Measurements from ENCODE around the gene BBS4. TPM values are rescaled to one million over a fixed set of nuclear protein-coding genes. Genes with fewer than 3 reads are reported as not detected.

BBS4 gene
- total and polyA plus RNA-seq, 2 of the 4 experiments (the other 2 are of a cell fraction), result 15.8 to 21.0 TPM

DNA sequence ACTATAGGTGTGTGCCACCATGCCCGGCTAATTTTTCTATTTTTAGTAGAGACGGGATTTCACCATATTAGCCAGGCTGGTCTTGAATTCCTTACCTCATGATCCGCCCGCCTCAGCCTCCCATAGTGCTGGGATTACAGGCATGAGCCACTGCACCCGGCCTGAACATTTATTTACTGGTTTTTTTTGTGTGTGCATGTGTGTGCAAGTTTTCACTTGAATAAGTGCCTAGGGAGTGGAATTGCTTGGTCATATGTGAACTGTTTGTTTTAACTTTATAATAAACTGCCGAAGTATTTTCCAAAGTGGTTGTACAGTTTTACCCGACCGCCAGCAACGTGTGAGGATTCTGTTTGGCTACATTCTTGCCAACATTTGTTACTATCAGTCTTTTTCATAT, 14.1 kb downstream of the BBS4 start:
- POLR2A ChIA-PET (ENCODE audit: unreplicated experiment), result no interaction called here
- dilution Hi-C loops (cut with HindIII; ENCODE audit: low sequenced_read_pairs, unreplicated experiment) (no loop called here), in situ Hi-C loops (cut with MboI; ENCODE audit: low sequenced_read_pairs) (no loop called here)

More for the DNA sequence above, 14.1 kb downstream of the BBS4 start:
- Histone ChIP-seq H4K8ac (ENCODE audit: low read depth in 2 of 2, low read length in 2 of 2) (no peak overlapping the region), H3K9me1 (ENCODE audit: insufficient read depth, low read length) (no peaks in the 10 kb centered on the region), H2BK120ac (ENCODE audit: low read depth, low read length) (no peak overlapping the region), H3K4me2 (ENCODE audit: low read depth, low read length) (no peak overlapping the region), H3K9ac (ENCODE audit: low read depth, low read length) (no peak overlapping the region), H3K14ac (replicated peaks; ENCODE audit: low read depth, low read length) (no peak overlapping the region), H4K91ac (ENCODE audit: insufficient read depth, low read depth, low read length) (no peak overlapping the region), H3K79me1 (ENCODE audit: low read depth in 1 of 2, low read length in 2 of 2) (no peaks in the 10 kb centered on the region), H3K4me3 (ENCODE audit: insufficient read depth, low read depth, low read length) (no peak overlapping the region), H3K56ac (ENCODE audit: extremely low read depth, insufficient read depth, low read length) (no peak overlapping the region), H3K27ac (ENCODE audit: insufficient read depth, low read length) (no peak overlapping the region), H3K18ac (ENCODE audit: low read depth, low read length) (no peak overlapping the region), H3K9me3 (ENCODE audit: control insufficient read depth, insufficient read depth, low read length) (no peaks in the 10 kb centered on the region), H3K4ac (ENCODE audit: low read depth, low read length) (no peak overlapping the region), H3K36me3 (ENCODE audit: control insufficient read depth, insufficient read depth, low read length) (no peaks in the 10 kb centered on the region), H4K5ac (ENCODE audit: low read depth, low read length) (no peak overlapping the region), H2AK9ac (replicated peaks; ENCODE audit: low read depth, low read length, poor library complexity) (no peak overlapping the region), H2BK15ac (ENCODE audit: low read depth, low read length) (no peak overlapping the region), H3K4me1 (ENCODE audit: control insufficient read depth, insufficient read depth, low read length) (no peaks in the 10 kb centered on the region), H2AFZ (replicated peaks; ENCODE audit: low read length, poor library complexity) (no peak overlapping the region), H2BK20ac (ENCODE audit: low read depth, low read length) (no peak overlapping the region), H2AK5ac (ENCODE audit: low read depth, low read length) (no peak overlapping the region), H3K27me3 (ENCODE audit: control insufficient read depth, insufficient read depth, low read length) (no peaks in the 10 kb centered on the region), H3K23ac (ENCODE audit: low read depth, low read length) (no peak overlapping the region), H2BK5ac (ENCODE audit: low read depth, low read length, poor library complexity, severe bottlenecking) (no peak overlapping the region), H4K20me1 (ENCODE audit: insufficient read depth, low read length) (no peaks in the 10 kb centered on the region)
- BruUV-seq (replicated peaks), result no TSS peak
- CTCF ChIA-PET, result no interaction called here
- TF ChIP-seq POLR2A (IDR thresholded peaks at IDR 0.05; ENCODE audit: low read depth, low read length), result no peak
- TF ChIP-seq, protein P1, sequence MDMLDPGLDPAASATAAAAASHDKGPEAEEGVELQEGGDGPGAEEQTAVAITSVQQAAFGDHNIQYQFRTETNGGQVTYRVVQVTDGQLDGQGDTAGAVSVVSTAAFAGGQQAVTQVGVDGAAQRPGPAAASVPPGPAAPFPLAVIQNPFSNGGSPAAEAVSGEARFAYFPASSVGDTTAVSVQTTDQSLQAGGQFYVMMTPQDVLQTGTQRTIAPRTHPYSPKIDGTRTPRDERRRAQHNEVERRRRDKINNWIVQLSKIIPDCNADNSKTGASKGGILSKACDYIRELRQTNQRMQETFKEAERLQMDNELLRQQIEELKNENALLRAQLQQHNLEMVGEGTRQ (IDR thresholded peaks at IDR 0.05; ENCODE audit: low read depth, low read length), result no peak
- ATAC-seq (ENCODE audit: low read depth) (no peak), DNase-seq (no peak)
- WGBS, 2 experiments (ENCODE audit: extremely low coverage in 2 of 2, insufficient read length in 1 of 2), result 100% methylated on average over 1 of the region's 9 CpGs; no CpG with 5 or more reads in 1 of the 2 experiments
- intact Hi-C loops (cut with micrococcal nuclease), result no loop called here
